Pancreas (tissue), 10 donors: ENCODE data around the gene GPR151. TPM values are rescaled to one million over a fixed set of nuclear protein-coding genes. Genes with fewer than 3 reads are reported as not detected.
A peak's percentile ranks its signal among the peaks of the same experiment; 100 is the strongest.

ENCODE experiments used
- ATAC-seq, 4 donors: fragments of 200-7000 bp; cut with Tn5 transposase; one replicate each; pipeline versions ENCODE4 v1.8.0 to v1.9.1; 2020; ENCODE audit warnings: mild to moderate bottlenecking in 4 of 4, moderate library complexity in 4 of 4
- DNase-seq, 6 donors: peaks; one replicate each; pipeline ENCODE4 v3.0.0-alpha.2; 2020
- FAIRE-seq: peaks from 2 replicates; lab custom pipeline; 2012; peaks lifted over from hg19 to GRCh38; lab: Jason Lieb, UNC
- H3K27ac ChIP-seq, 4 donors: fragments of 200-600 bp; sonication (generic); 1 replicate in 3 of 4; 2 replicates in 1 of 4; pipeline versions ENCODE4 v1.5.0 to v1.8.0; 2020
- H3K27me3 ChIP-seq, 4 donors: fragments of 200-600 bp; one replicate each; pipeline ENCODE4 v1.8.0; 2021
- H3K36me3 ChIP-seq, 3 donors: fragments of 200-600 bp; sonication (generic) in 1 of 3; one replicate each; pipeline versions ENCODE4 v1.5.0 to v1.8.0; 2020 to 2021
- H3K4me1 ChIP-seq, 3 donors: fragments of 200-600 bp; one replicate each; pipeline ENCODE4 v1.8.0; 2021
- H3K4me3 ChIP-seq, 4 donors: fragments of 200-600 bp; sonication (generic) in 2 of 4; one replicate each; pipeline versions ENCODE4 v1.5.0 to v1.8.0; 2020 to 2021
- H3K9me3 ChIP-seq, 4 donors: fragments of 200-600 bp; one replicate each; pipeline ENCODE4 v1.8.0; 2021
- CTCF ChIP-seq, 4 donors: fragments of 200-600 bp; sonication (generic) in 3 of 4; IDR thresholded peaks; one replicate each; pipeline versions ENCODE4 v1.5.0 to v1.8.0; 2021; ENCODE audit warnings: antibody characterized with exemption in 4 of 4
- WGBS, 2 donors: extraction: QIAGEN DNeasy Blood & Tissue Kit; methylation state at CpG; one replicate each; pipeline ENCODE4 v1.1.7; 2013; 5-methylcytosine and 5-hydroxymethylcytosine counted together
- intact Hi-C, 3 donors: fragments of 100-400 bp; cut with DNase I; formaldehyde crosslinking; loops; one replicate each; pipeline versions ENCODE4 v1.11.1 to v1.14.2; 2022
- polyA plus RNA-seq, 2 donors: library from polyadenylated mRNA; stranded (reverse); fragments of 200-250 nt; gene quantifications; one replicate each; pipeline ENCODE4 v1.2.3, GENCODE V29; 2013
- total RNA-seq, 6 donors: library from RNA; stranded (reverse); fragmentation: NEBNext Ultra II Directional in 4 of 6; extraction: Animal tissue kit (Norgen Biotek cat#: 25700) in 4 of 6; gene quantifications; one replicate each; pipeline versions ENCODE4 v1.2.1 to v1.2.4, GENCODE V29; 2021 to 2023
- donor health status: healthy with polysubstance abuse.
- donor health status: DM: no; HTN: no; CAD: no; lungs with moderate emphysema.
- donor health status: DM: no; HTN: no; CAD: no.
- donor health status: control.
- donor health status: control.
- donor health status: Bipolar disorder and iron deficiency.
- donor health status: DM: yes; HTN: yes; CAD: no.
- donor health status: DM: no; HTN: no; CAD: no.
- donor health status: DM: no; HTN: no; CAD: no.
- donor health status: DM: yes; HTN: yes; CAD: no.

GPR151 gene
- total and polyA plus RNA-seq, 8 donors, result not detected

GRCh38 chr5:146475190-146475780 lies 40.7 kb downstream of the GPR151 start:
- no peak for FAIRE-seq
- H3K4me1 ChIP-seq, result no peaks in the 10 kb centered on the region
- no peak for TF ChIP-seq CTCF (IDR thresholded peaks at IDR 0.05)
- H3K36me3 ChIP-seq, result peaks cover 3 to 31% (median 12%) of the 10 kb centered on the region in 3 donors
- H3K27me3 ChIP-seq, result no peaks in the 10 kb centered on the region
- H3K27ac ChIP-seq, result no peak overlapping the region
- 42 to 47% methylated on average over 4 of the region's 4 CpGs for WGBS, 2 donors
- no peak overlapping the region for H3K4me3 ChIP-seq
- no peak for DNase-seq
- no peaks in the 10 kb centered on the region for H3K9me3 ChIP-seq
- intact Hi-C loops, result no loop called here
- no peak for ATAC-seq

- no peak for FAIRE-seq
- no peaks in the 10 kb centered on the region for H3K9me3 ChIP-seq
- no peak overlapping the region for H3K27ac ChIP-seq
- WGBS, 2 donors, result 89 to 92% methylated on average over 1 of the region's 1 CpG
- ATAC-seq, result no peak
- no peaks in the 10 kb centered on the region for H3K27me3 ChIP-seq
- intact Hi-C loops, result no loop called here
- H3K36me3 ChIP-seq, result peaks cover 3 to 34% (median 12%) of the 10 kb centered on the region in 3 donors
- DNase-seq, result no peak
- no peak overlapping the region for H3K4me3 ChIP-seq
- H3K4me1 ChIP-seq, result no peaks in the 10 kb centered on the region
- TF ChIP-seq CTCF (IDR thresholded peaks at IDR 0.05), result no peak
Measured at GRCh38 chr5:146474065-146474464, 41.9 kb downstream of the GPR151 start.

DNA sequence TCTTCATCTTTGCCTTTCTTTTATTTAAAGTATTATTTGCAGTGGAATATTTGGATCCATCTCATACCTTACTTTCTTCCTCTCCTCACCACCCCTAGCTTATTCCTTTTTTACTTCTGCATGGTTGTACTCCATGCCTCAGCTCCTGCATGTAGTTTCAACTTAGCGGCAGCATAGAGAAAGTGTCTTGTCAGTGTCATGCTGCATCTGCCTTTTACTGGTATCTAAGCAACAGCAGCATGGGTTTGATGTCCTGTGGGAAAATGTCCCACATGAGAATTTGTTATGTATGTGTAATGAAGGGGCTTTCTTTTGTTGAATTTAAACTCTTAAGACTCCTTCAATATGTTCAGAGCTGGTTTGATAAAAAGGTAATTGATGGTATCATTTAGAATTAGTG lies 48.2 kb downstream of the GPR151 start:
- H3K4me3 ChIP-seq, result no peak overlapping the region
- peaks cover 3 to 35% (median 27%) of the 10 kb centered on the region in 3 donors for H3K36me3 ChIP-seq
- no peak for FAIRE-seq
- H3K27ac ChIP-seq, result no peak overlapping the region
- TF ChIP-seq CTCF (IDR thresholded peaks at IDR 0.05), result no peak
- DNase-seq, result no peak
- H3K9me3 ChIP-seq, result no peaks in the 10 kb centered on the region
- WGBS, 2 donors, result 97 to 100% methylated on average over 1 of the region's 1 CpG
- ATAC-seq, result no peak
- H3K4me1 ChIP-seq, result no peaks in the 10 kb centered on the region
- no peaks in the 10 kb centered on the region for H3K27me3 ChIP-seq
- intact Hi-C loops, result no loop called here

DNA sequence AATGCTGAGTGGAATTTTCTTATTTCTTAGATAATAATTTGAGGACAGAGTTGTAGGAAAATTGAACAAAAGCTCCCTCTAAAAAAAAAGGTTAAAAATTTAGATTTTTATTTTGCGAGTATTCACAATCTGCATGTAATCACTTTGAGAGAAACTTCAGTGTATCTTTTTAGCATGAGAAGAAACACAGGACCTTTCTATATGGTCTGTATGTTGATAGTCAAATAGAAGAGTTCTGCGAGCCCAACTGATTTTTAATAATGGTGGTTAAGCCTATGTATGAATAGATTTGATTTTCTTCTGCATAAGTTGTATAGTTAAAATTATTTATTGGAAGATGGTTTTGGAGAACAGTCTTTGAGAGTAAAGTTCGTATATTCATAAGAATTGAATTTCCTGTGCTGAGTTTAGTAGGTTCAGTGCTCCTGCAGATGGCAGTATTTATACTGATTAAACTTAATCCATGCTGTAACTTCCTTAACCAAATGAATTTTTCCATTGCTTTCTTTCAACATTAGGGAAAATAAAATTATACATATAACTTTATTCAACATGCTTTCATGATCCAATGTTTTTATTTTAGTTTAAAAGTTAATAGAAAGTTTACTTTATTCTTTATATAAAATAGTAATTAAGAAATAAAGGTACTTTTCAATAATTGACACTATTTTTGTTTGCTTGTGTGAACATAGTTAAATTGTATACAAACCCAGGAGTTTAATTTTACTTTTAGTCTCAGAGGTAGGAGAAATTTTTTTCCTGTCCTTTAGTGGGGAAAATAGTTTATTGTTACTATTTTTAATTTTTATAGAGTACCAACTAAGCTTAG lies 49.3 kb downstream of the GPR151 start:
- no peaks in the 10 kb centered on the region for H3K27me3 ChIP-seq
- WGBS, 2 donors, result 50 to 58% methylated on average over 3 of the region's 3 CpGs
- FAIRE-seq (peak; percentile 95), DNase-seq (no peak), ATAC-seq (peak in 2 of 4 donors; percentile 29 to 60)
- intact Hi-C loops, result no loop called here
- H3K4me1 ChIP-seq, result no peaks in the 10 kb centered on the region
- no peak overlapping the region for H3K4me3 ChIP-seq
- peaks cover 3 to 27% (median 26%) of the 10 kb centered on the region in 3 donors for H3K36me3 ChIP-seq
- peak in 1 of 4 donors; percentile 14 for TF ChIP-seq CTCF (IDR thresholded peaks at IDR 0.05)
- H3K27ac ChIP-seq, result no peak overlapping the region
- no peaks in the 10 kb centered on the region for H3K9me3 ChIP-seq

- no peak for ATAC-seq
Measured at GRCh38 chr5:146463446-146463845, 52.5 kb downstream of the GPR151 start.

More at GRCh38 chr5:146463446-146463845, 52.5 kb downstream of the GPR151 start:
- no peak overlapping the region for H3K4me3 ChIP-seq
- WGBS, 2 donors, result 87 to 90% methylated on average over 6 of the region's 6 CpGs
- no peak overlapping the region for H3K27ac ChIP-seq
- DNase-seq (no peak), FAIRE-seq (no peak)
- H3K36me3 ChIP-seq, result peaks cover 0 to 28% (median 23%) of the 10 kb centered on the region in 3 donors
- intact Hi-C loops, result no loop called here
- no peaks in the 10 kb centered on the region for H3K4me1 ChIP-seq
- H3K27me3 ChIP-seq, result no peaks in the 10 kb centered on the region
- no peaks in the 10 kb centered on the region for H3K9me3 ChIP-seq
- TF ChIP-seq CTCF (IDR thresholded peaks at IDR 0.05), result no peak
